ENCODE results near the gene PRR33. TPM values are rescaled to one million over a fixed set of nuclear protein-coding genes. Genes with fewer than 3 reads are reported as not detected.
A peak's percentile ranks its signal among the peaks of the same experiment; 100 is the strongest.

The PRR33 gene
- total and polyA plus RNA-seq, 8 donors: not detected

GRCh38 chr11:1856306-1857005, 35.2 kb downstream of the PRR33 start:
- 89 to 92% methylated on average over 13 of the region's 13 CpGs for WGBS, 2 donors
- H3K4me1 ChIP-seq: no peaks in the 10 kb centered on the region
- FAIRE-seq (no peak), ATAC-seq (no peak), DNase-seq (peak in 2 of 6 donors; percentile 29 to 62)
- H3K9me3 ChIP-seq: no peaks in the 10 kb centered on the region
- H3K27ac ChIP-seq: no peak overlapping the region
- no peaks in the 10 kb centered on the region for H3K27me3 ChIP-seq
- intact Hi-C loops (cut with DNase I): no loop called here
- H3K4me3 ChIP-seq: no peak overlapping the region
- no peaks in the 10 kb centered on the region for H3K36me3 ChIP-seq
- no peak for TF ChIP-seq CTCF (IDR thresholded peaks at IDR 0.05)

GRCh38 chr11:1855886-1856265, 35.8 kb downstream of the PRR33 start:
- H3K9me3 ChIP-seq: no peaks in the 10 kb centered on the region
- DNase-seq (peak in 2 of 6 donors; percentile 25 to 67), FAIRE-seq (no peak), ATAC-seq (no peak)
- no peak overlapping the region for H3K27ac ChIP-seq
- intact Hi-C loops (cut with DNase I): no loop called here
- no peaks in the 10 kb centered on the region for H3K27me3 ChIP-seq
- WGBS, 2 donors: 89 to 92% methylated on average over 10 to 11 of the region's 11 CpGs
- no peak overlapping the region for H3K4me3 ChIP-seq
- TF ChIP-seq CTCF (IDR thresholded peaks at IDR 0.05): no peak
- H3K36me3 ChIP-seq: no peaks in the 10 kb centered on the region
- no peaks in the 10 kb centered on the region for H3K4me1 ChIP-seq

GRCh38 chr11:1854949-1855885, 36.5 kb downstream of the PRR33 start:
- Histone ChIP-seq H3K36me3 (no peaks in the 10 kb centered on the region), H3K27ac (no peak overlapping the region), H3K4me3 (peak overlapping the region in 1 of 4 donors; percentile 36), H3K27me3 (no peaks in the 10 kb centered on the region), H3K9me3 (no peaks in the 10 kb centered on the region), H3K4me1 (no peaks in the 10 kb centered on the region)
- no peak for FAIRE-seq
- WGBS, 2 donors: 79 to 87% methylated on average over 26 of the region's 26 CpGs
- DNase-seq: peak in 2 of 6 donors; percentile 23 to 76
- TF ChIP-seq CTCF (IDR thresholded peaks at IDR 0.05): no peak
- intact Hi-C loops (cut with DNase I): no loop called here
- ATAC-seq: no peak

- no peaks in the 10 kb centered on the region for H3K9me3 ChIP-seq
- H3K36me3 ChIP-seq: no peaks in the 10 kb centered on the region
- no peak for TF ChIP-seq CTCF (IDR thresholded peaks at IDR 0.05)
- no peaks in the 10 kb centered on the region for H3K27me3 ChIP-seq
- intact Hi-C loops (cut with DNase I): no loop called here
- ATAC-seq: no peak
- peak in 2 of 6 donors; percentile 31 to 55 for DNase-seq
- peak overlapping the region in 1 of 4 donors; percentile 36 for H3K4me3 ChIP-seq
- FAIRE-seq: no peak
- no peak overlapping the region for H3K27ac ChIP-seq
- H3K4me1 ChIP-seq: no peaks in the 10 kb centered on the region
- WGBS, 2 donors: 79 to 84% methylated on average over 26 to 27 of the region's 27 CpGs
Observed at GRCh38 chr11:1854132-1854948, 37.4 kb downstream of the PRR33 start.
